Natural killer cell (primary cell): ENCODE data around the gene SSRP1. TPM values are rescaled to one million over a fixed set of nuclear protein-coding genes. Genes with fewer than 3 reads are reported as not detected.

ENCODE experiments used
- ATAC-seq, 3 donors: fragments of 150-1000 bp in 2 of 3; fragments of 200-7000 bp in 1 of 3; cut with Tn5 transposase; 1 replicate in 1 of 3; 2 replicates in 2 of 3; pipeline ENCODE4 v1.10.0; 2021; ENCODE audit warnings: mild to moderate bottlenecking in 2 of 3, moderate library complexity in 2 of 3
- DNase-seq, 2 donors: peaks; one replicate each; pipeline versions ENCODE4 v3.0.0 to v3.0.0-alpha.2; 2013 to 2021; ENCODE audit warnings: mixed read lengths in 1 of 2
- H3K27ac ChIP-seq: one replicate; pipeline ENCODE4 v1.5.1; 2013; ENCODE audit warnings: mild to moderate bottlenecking, low read length
- H3K27me3 ChIP-seq: one replicate; pipeline ENCODE4 v1.6.1; 2013; ENCODE audit warnings: low read length; ENCODE audit not compliant: control insufficient read depth, insufficient read depth
- H3K36me3 ChIP-seq: one replicate; pipeline ENCODE4 v1.6.1; 2013; ENCODE audit warnings: low read length; ENCODE audit not compliant: control insufficient read depth, insufficient read depth
- H3K4me1 ChIP-seq: one replicate; pipeline ENCODE4 v1.6.1; 2013; ENCODE audit warnings: low read length; ENCODE audit not compliant: control insufficient read depth, insufficient read depth
- H3K4me3 ChIP-seq: one replicate; pipeline ENCODE4 v1.5.1; 2013; ENCODE audit warnings: low read length
- H3K9me3 ChIP-seq: one replicate; pipeline ENCODE4 v1.6.1; 2013; ENCODE audit warnings: low read length; ENCODE audit not compliant: control insufficient read depth, insufficient read depth
- H3K27ac Mint-ChIP-seq, 2 donors: one replicate each; pipeline ENCODE4 v1.8.0; 2022; ENCODE audit warnings: mild to moderate bottlenecking in 2 of 2, mixed read lengths in 2 of 2, moderate library complexity in 1 of 2
- H3K27me3 Mint-ChIP-seq, 2 donors: one replicate each; pipeline ENCODE4 v1.8.0; 2022; ENCODE audit warnings: low read depth in 2 of 2, mixed read lengths in 2 of 2
- H3K36me3 Mint-ChIP-seq: one replicate; pipeline ENCODE4 v1.8.0; 2022; ENCODE audit warnings: mixed read lengths
- H3K4me1 Mint-ChIP-seq, 2 donors: one replicate each; pipeline ENCODE4 v1.8.0; 2022; ENCODE audit warnings: mixed read lengths in 2 of 2
- H3K4me3 Mint-ChIP-seq: one replicate; pipeline ENCODE4 v1.8.0; 2022; ENCODE audit warnings: mild to moderate bottlenecking, moderate library complexity, mixed read lengths
- H3K9me3 Mint-ChIP-seq, 2 donors: one replicate each; pipeline ENCODE4 v1.8.0; 2022; ENCODE audit warnings: mixed read lengths in 2 of 2
- CTCF ChIP-seq: fragments of 200-600 bp; IDR thresholded peaks from one replicate; pipeline ENCODE4 v1.8.0; 2022; ENCODE audit warnings: antibody characterized with exemption
- WGBS: methylation state at CpG from one replicate; pipeline ENCODE4 v1.1.7; 2013; ENCODE audit warnings: missing lambda C conversion rate; ENCODE audit not compliant: insufficient coverage; 5-methylcytosine and 5-hydroxymethylcytosine counted together
- intact Hi-C: fragments of 100-400 bp; cut with micrococcal nuclease; formaldehyde crosslinking; loops from one replicate; pipeline ENCODE4 v1.14.2; 2022
- total RNA-seq, 4 donors: library from RNA; stranded (reverse); fragments of 120-200 nt in 1 of 4; gene quantifications; one replicate each; pipeline versions ENCODE4 v1.2.3 to v1.2.4, GENCODE V29; 2013 to 2022

The SSRP1 gene
- total RNA-seq, 3 donors from 2014 or later (not counting 1 experiment from before 2014, with no cell fraction given) = 45.5 to 50.0 (median 47.1) TPM

GRCh38 chr11:57316017-57316416 is 19.7 kb downstream of the SSRP1 start:
- Mint-ChIP-seq H3K27ac (no peak overlapping the region), H3K27me3 (no peaks in the 10 kb centered on the region), H3K4me1 (peaks cover 6 to 12% of the 10 kb centered on the region in 2 donors), H3K36me3 (no peaks in the 10 kb centered on the region), H3K4me3 (no peak overlapping the region), H3K9me3 (no peaks in the 10 kb centered on the region)
- Histone ChIP-seq H3K4me1 (peaks cover 15% of the 10 kb centered on the region), H3K36me3 (no peaks in the 10 kb centered on the region), H3K4me3 (no peak overlapping the region), H3K9me3 (no peaks in the 10 kb centered on the region), H3K27me3 (no peaks in the 10 kb centered on the region), H3K27ac (no peak overlapping the region)
- DNase-seq (no peak), ATAC-seq (no peak)
- intact Hi-C loops = no loop called here
- TF ChIP-seq CTCF = no peak
- 76% methylated on average over 3 of the region's 3 CpGs for WGBS

GRCh38 chr11:57315491-57315890 is 20.2 kb downstream of the SSRP1 start:
- Histone ChIP-seq H3K4me1 (peaks cover 17% of the 10 kb centered on the region), H3K27me3 (no peaks in the 10 kb centered on the region), H3K27ac (no peak overlapping the region), H3K4me3 (no peak overlapping the region), H3K9me3 (no peaks in the 10 kb centered on the region), H3K36me3 (no peaks in the 10 kb centered on the region)
- H3K27ac Mint-ChIP-seq = no peak overlapping the region
- ATAC-seq = peak in 1 of 3 donors; percentile 46
- no peak for DNase-seq
- peaks cover 6 to 14% of the 10 kb centered on the region in 2 donors for H3K4me1 Mint-ChIP-seq
- H3K9me3 Mint-ChIP-seq = no peaks in the 10 kb centered on the region
- H3K36me3 Mint-ChIP-seq = no peaks in the 10 kb centered on the region
- WGBS = 16% methylated on average over 8 of the region's 8 CpGs
- no peaks in the 10 kb centered on the region for H3K27me3 Mint-ChIP-seq
- TF ChIP-seq CTCF = no peak
- H3K4me3 Mint-ChIP-seq = no peak overlapping the region
- intact Hi-C loops = no loop called here

GRCh38 chr11:57314221-57314973 is 21.3 kb downstream of the SSRP1 start:
- Histone ChIP-seq H3K27me3 (no peaks in the 10 kb centered on the region), H3K9me3 (no peaks in the 10 kb centered on the region), H3K27ac (no peak overlapping the region), H3K4me1 (peaks cover 17% of the 10 kb centered on the region), H3K36me3 (no peaks in the 10 kb centered on the region), H3K4me3 (no peak overlapping the region)
- Mint-ChIP-seq H3K27ac (no peak overlapping the region), H3K9me3 (no peaks in the 10 kb centered on the region), H3K27me3 (no peaks in the 10 kb centered on the region), H3K4me1 (peaks cover 6 to 23% of the 10 kb centered on the region in 2 donors), H3K36me3 (no peaks in the 10 kb centered on the region), H3K4me3 (no peak overlapping the region)
- ATAC-seq (no peak), DNase-seq (no peak)
- TF ChIP-seq CTCF = no peak
- intact Hi-C loops = no loop called here
- WGBS = 94% methylated on average over 15 of the region's 15 CpGs

- no peak overlapping the region for H3K4me3 Mint-ChIP-seq
- no peaks in the 10 kb centered on the region for H3K27me3 Mint-ChIP-seq
- H3K9me3 ChIP-seq = no peaks in the 10 kb centered on the region
- ATAC-seq (no peak), DNase-seq (no peak)
- TF ChIP-seq CTCF = no peak
- 83% methylated on average over 5 of the region's 8 CpGs for WGBS
- no peak overlapping the region for H3K4me3 ChIP-seq
- no peaks in the 10 kb centered on the region for H3K36me3 ChIP-seq
- H3K27ac ChIP-seq = no peak overlapping the region
- intact Hi-C loops = no loop called here
- no peak overlapping the region for H3K27ac Mint-ChIP-seq
- peaks cover 6 to 24% of the 10 kb centered on the region in 2 donors for H3K4me1 Mint-ChIP-seq
- H3K27me3 ChIP-seq = no peaks in the 10 kb centered on the region
- no peaks in the 10 kb centered on the region for H3K9me3 Mint-ChIP-seq
- peaks cover 17% of the 10 kb centered on the region for H3K4me1 ChIP-seq
- H3K36me3 Mint-ChIP-seq = no peaks in the 10 kb centered on the region
Observed at GRCh38 chr11:57313788-57314135, 21.9 kb downstream of the SSRP1 start.
